Thoracic aorta (tissue), 2 donors: ENCODE results near the gene ACOX3. TPM values are rescaled to one million over a fixed set of nuclear protein-coding genes. Genes with fewer than 3 reads are reported as not detected.

ENCODE experiments used
- ATAC-seq: fragments of 150-250 bp; one replicate; pipeline ENCODE4 v1.8.0; 2017; ENCODE audit warnings: low read depth; ENCODE audit not compliant: insufficient number of reproducible peaks, low FRiP score
- DNase-seq: peaks from one replicate; pipeline ENCODE4 v3.0.0-alpha.2; 2020; ENCODE audit warnings: low spot score
- H3K27ac ChIP-seq, 2 donors: fragments of 200-600 bp; sonication (generic); 1 replicate in 1 of 2; 2 replicates in 1 of 2; pipeline ENCODE4 v1.5.1; 2016; ENCODE audit warnings: mild to moderate bottlenecking in 2 of 2, moderate library complexity in 2 of 2
- H3K27me3 ChIP-seq: fragments of 200-600 bp; sonication (generic); replicated peaks from 2 replicates; pipeline ENCODE4 v1.6.0; 2016; ENCODE audit warnings: mild to moderate bottlenecking; ENCODE audit not compliant: insufficient read depth
- H3K36me3 ChIP-seq: fragments of 200-600 bp; sonication (generic); one replicate; pipeline ENCODE4 v1.5.1; 2016
- H3K4me1 ChIP-seq, 2 donors: fragments of 200-600 bp; sonication (generic); 1 replicate in 1 of 2; 2 replicates in 1 of 2; pipeline versions ENCODE4 v1.5.1 to v1.6.0; 2016; ENCODE audit warnings: low read depth in 2 of 2, mild to moderate bottlenecking in 1 of 2; ENCODE audit not compliant: control insufficient read depth in 1 of 2
- H3K4me3 ChIP-seq: fragments of 200-600 bp; sonication (generic); 2 replicates; pipeline ENCODE4 v1.5.1; 2016; ENCODE audit warnings: mild to moderate bottlenecking
- H3K9me3 ChIP-seq: fragments of 200-600 bp; sonication (generic); 2 replicates; pipeline ENCODE4 v1.5.1; 2016
- total RNA-seq, 2 donors: library from RNA; depleted of rRNA; stranded (reverse); fragments of >200 nt; gene quantifications; one replicate each; pipeline versions ENCODE4 v1.1.0 to v1.2.3, GENCODE V29; 2016
- TF ChIP-seq, protein P1 (sequence below): fragments of 200-600 bp; sonication (generic); IDR thresholded peaks from one replicate; pipeline ENCODE4 v1.5.1; 2019; ENCODE audit warnings: antibody characterized with exemption

Gene ACOX3
- total RNA-seq, 2 donors from 2014 or later, result 47.8 to 72.7 TPM

- Histone ChIP-seq H3K4me1 (peaks cover 20 to 38% of the 10 kb centered on the region in 2 donors), H3K9me3 (no peaks in the 10 kb centered on the region), H3K4me3 (no peak overlapping the region), H3K27me3 (no peaks in the 10 kb centered on the region), H3K36me3 (no peaks in the 10 kb centered on the region), H3K27ac (no peak overlapping the region)
- ATAC-seq, result no peak
- TF ChIP-seq, protein P1, sequence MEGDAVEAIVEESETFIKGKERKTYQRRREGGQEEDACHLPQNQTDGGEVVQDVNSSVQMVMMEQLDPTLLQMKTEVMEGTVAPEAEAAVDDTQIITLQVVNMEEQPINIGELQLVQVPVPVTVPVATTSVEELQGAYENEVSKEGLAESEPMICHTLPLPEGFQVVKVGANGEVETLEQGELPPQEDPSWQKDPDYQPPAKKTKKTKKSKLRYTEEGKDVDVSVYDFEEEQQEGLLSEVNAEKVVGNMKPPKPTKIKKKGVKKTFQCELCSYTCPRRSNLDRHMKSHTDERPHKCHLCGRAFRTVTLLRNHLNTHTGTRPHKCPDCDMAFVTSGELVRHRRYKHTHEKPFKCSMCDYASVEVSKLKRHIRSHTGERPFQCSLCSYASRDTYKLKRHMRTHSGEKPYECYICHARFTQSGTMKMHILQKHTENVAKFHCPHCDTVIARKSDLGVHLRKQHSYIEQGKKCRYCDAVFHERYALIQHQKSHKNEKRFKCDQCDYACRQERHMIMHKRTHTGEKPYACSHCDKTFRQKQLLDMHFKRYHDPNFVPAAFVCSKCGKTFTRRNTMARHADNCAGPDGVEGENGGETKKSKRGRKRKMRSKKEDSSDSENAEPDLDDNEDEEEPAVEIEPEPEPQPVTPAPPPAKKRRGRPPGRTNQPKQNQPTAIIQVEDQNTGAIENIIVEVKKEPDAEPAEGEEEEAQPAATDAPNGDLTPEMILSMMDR, result no peak
- no peak for DNase-seq
Measured at GRCh38 chr4:8325291-8325973, 115.1 kb downstream of the ACOX3 start.

- H3K36me3 ChIP-seq, result no peaks in the 10 kb centered on the region
- peaks cover 19 to 38% of the 10 kb centered on the region in 2 donors for H3K4me1 ChIP-seq
- no peak overlapping the region for H3K4me3 ChIP-seq
- H3K27me3 ChIP-seq, result no peaks in the 10 kb centered on the region
- no peaks in the 10 kb centered on the region for H3K9me3 ChIP-seq
- no peak for ATAC-seq
- TF ChIP-seq, protein P1, result no peak
- H3K27ac ChIP-seq, result no peak overlapping the region
- DNase-seq, result no peak
Measured at GRCh38 chr4:8324640-8325239, 115.8 kb downstream of the ACOX3 start.

- no peaks in the 10 kb centered on the region for H3K27me3 ChIP-seq
- H3K27ac ChIP-seq, result no peak overlapping the region
- no peak for DNase-seq
- H3K4me3 ChIP-seq, result no peak overlapping the region
- peaks cover 16 to 36% of the 10 kb centered on the region in 2 donors for H3K4me1 ChIP-seq
- no peak for ATAC-seq
- no peaks in the 10 kb centered on the region for H3K36me3 ChIP-seq
- TF ChIP-seq, protein P1, result no peak
- H3K9me3 ChIP-seq, result no peaks in the 10 kb centered on the region
Measured at GRCh38 chr4:8323947-8324555, 116.5 kb downstream of the ACOX3 start.

GRCh38 chr4:8322794-8323704 lies 117.5 kb downstream of the ACOX3 start:
- Histone ChIP-seq H3K27me3 (no peaks in the 10 kb centered on the region), H3K4me3 (no peak overlapping the region), H3K4me1 (peaks cover 16 to 30% of the 10 kb centered on the region in 2 donors), H3K27ac (no peak overlapping the region), H3K9me3 (no peaks in the 10 kb centered on the region), H3K36me3 (no peaks in the 10 kb centered on the region)
- TF ChIP-seq, protein P1, result no peak
- ATAC-seq, result no peak
- DNase-seq, result no peak
